GM10266 (cell line): ENCODE measurements around the gene SH2D2A.
A peak's percentile ranks its signal among the peaks of the same experiment; 100 is the strongest.

ENCODE experiments used
- DNase-seq: peaks from one replicate; pipeline ENCODE4 v3.0.0; 2012; ENCODE audit errors: extremely low spot score
- TF ChIP-seq, protein P1 (sequence below): IDR thresholded peaks from 2 replicates; pipeline ENCODE4 v1.5.1; 2012; ENCODE audit warnings: mild to moderate bottlenecking, low read depth; ENCODE audit not compliant: control insufficient read depth, insufficient read depth; ENCODE audit errors: missing control alignments

SH2D2A gene

DNA sequence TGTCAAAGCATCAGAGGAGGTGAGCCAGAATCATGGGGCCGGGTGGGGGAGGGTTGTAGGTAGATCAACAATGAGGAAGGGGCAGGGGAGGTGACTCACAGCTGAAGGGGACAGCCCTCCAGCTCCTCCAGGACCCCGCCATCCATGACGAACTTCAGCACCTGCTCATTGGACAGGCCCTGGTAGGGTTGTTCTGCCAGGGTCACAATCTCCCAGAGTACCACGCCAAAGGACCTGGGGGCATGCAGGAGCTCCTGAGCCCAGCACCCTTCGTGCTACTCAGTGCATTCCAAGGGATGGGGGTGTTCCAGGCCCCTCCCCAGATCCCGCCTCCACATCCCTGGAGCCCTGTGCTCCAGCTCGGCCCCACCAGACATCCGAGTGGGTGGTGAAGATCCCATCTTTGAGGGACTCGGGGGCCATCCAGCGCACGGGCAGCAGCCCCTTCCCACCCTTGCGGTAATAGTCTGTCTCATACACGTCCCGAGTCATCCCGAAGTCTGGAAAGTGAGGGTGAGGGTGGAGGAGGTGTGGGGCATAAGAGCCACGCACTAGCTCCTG, 24.7 kb upstream of the SH2D2A start:
- TF ChIP-seq, protein P1, sequence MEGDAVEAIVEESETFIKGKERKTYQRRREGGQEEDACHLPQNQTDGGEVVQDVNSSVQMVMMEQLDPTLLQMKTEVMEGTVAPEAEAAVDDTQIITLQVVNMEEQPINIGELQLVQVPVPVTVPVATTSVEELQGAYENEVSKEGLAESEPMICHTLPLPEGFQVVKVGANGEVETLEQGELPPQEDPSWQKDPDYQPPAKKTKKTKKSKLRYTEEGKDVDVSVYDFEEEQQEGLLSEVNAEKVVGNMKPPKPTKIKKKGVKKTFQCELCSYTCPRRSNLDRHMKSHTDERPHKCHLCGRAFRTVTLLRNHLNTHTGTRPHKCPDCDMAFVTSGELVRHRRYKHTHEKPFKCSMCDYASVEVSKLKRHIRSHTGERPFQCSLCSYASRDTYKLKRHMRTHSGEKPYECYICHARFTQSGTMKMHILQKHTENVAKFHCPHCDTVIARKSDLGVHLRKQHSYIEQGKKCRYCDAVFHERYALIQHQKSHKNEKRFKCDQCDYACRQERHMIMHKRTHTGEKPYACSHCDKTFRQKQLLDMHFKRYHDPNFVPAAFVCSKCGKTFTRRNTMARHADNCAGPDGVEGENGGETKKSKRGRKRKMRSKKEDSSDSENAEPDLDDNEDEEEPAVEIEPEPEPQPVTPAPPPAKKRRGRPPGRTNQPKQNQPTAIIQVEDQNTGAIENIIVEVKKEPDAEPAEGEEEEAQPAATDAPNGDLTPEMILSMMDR = no peak
- DNase-seq = no peak

DNA sequence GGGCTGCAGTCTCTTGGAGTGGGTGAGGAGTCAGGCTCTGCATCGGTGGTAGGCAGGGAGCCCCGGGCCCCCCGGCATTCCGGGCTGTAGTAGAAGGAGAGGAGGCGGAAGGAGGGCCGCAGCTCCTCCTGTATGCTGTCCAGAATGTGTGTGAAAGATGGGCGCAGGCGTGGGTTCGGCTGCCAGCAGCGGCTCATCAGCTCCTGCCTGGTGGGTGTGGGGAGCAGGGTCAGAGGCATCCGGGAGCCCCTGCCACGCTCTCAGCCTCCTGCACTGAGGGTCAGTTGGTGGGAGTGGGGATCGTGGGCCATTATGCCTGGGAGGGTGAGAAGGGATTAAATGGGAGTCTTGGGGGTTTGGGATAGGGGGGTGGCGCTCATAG, 24.2 kb upstream of the SH2D2A start:
- TF ChIP-seq, protein P1 = no peak

DNA sequence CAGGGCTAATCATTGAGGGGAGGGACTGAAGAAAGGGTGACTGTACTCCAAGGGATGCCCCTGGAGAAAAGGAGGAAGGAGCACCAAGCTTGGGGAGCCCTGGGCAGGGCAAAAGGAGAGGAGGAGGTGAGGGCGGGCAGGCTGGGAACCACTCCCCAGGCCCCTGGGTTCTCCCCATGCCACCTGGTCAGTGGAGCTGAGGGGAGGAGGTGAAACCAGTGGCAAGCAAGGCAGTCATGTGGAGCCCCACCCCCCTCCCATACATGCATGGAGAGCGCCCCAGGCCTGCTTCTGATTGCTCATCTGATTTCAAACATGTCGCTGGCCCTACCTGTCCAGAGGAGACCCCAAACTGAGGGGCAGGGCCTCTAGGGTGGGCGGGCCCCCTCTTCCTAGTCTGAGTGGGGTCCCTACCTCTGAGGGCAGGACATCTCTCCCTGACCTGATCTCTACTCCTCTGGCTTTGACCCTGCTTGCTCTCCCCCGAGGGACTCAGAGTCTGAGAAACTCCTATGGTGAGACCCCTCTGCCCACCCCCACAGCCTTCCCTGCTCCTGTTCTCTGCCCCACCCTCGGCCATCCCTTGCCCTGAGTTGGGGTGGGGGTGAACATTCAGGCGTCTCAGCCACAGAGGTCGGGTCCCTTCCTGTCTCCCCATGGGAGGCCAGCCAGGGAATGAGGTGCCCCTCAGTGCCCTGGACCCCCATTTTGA, 23.7 kb upstream of the SH2D2A start:
- TF ChIP-seq, protein P1 = no peak
- DNase-seq = no peak

More for the DNA sequence above, 24.2 kb upstream of the SH2D2A start:
- no peak for DNase-seq

DNA sequence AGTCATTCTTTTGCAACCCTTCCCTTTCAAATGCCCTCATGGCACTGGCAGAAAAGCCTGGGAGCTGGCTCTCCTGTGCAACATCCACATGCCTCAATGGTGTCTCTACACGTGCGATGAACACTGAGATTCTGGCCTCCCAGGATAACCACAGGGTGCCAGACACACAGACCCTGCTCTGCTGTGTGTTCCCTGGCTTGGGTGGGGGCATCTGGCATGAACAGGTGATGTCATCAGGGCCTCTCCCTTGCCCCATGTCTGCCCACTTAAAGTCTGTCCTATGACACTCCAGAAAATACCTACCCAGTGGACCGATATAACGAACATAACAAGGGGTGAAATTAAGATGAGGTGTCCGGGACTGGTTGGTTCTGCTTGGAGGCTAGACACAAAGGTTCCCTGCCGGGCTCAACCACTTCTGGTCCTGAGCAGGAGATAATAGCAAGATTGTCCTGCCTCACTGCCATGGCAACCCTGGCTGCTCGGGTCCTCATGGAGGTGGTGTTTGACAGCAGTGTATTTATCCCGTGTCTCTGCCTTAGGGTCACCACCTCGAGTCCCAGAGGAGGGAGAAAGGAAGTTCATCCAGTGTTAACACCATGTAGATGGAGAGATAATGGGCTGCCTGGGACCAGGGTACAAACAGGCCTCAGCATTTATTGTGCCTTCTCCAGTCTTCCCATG, 22.9 kb upstream of the SH2D2A start:
- DNase-seq = no peak
- TF ChIP-seq, protein P1 = no peak

DNA sequence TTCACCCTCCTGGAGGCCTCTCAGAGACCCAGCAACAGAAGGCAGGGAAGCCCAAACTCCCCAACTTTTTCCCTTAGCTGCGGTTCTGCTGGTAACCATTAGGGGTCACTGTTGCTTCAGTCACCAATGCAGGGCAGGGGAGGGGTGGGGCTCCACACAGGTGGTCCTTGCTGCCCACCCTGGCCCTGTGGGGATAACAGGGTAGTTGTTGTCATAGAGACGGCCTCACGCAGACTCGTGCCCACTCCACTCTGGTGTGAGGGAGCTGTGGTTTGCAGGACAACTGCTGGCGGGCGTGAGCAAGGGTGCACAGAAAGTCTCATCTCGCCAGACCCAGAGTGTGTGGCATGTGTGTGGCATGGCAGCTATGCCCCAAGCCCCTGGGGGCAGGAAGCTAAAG, 22.3 kb upstream of the SH2D2A start:
- peak; percentile 71 for DNase-seq

DNA sequence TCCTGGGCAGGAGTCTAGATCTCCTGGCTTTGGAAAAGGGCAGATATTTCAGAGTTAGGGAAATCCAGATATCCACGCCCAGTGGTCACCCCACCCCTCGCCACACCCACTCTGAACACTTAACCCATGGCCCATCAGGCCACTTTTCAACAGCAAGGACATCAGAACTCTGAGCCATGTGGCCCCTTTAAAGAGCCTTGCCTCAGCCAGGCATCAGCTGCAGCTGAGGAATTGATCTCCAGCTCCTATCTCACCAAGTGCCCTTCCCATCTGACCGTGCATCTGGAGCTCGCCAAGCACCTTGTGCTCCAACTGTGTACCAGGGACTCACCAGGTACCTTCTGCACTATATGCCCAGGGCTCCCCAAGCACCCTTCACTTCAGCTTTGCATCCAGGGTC, 20.2 kb upstream of the SH2D2A start:
- TF ChIP-seq, protein P1 = no peak
- DNase-seq = no peak

More for the DNA sequence above, 22.3 kb upstream of the SH2D2A start:
- TF ChIP-seq, protein P1 = peak; percentile 91
